Tibial nerve (tissue), 3 donors: ENCODE measurements around the gene NEO1.

ENCODE experiments used
- CTCF ChIP-seq, 5 experiments: fragments of 200-600 bp in 3 of 5; fragments of 450-650 bp in 2 of 5; sonication (generic) in 3 of 5; IDR thresholded peaks; one replicate each; pipeline ENCODE4 v1.5.1; 2016 to 2019; ENCODE audit warnings: antibody characterized with exemption in 5 of 5, mild to moderate bottlenecking in 3 of 5, moderate library complexity in 2 of 5
- POLR2A ChIP-seq, 2 donors: fragments of 450-650 bp; IDR thresholded peaks; one replicate each; pipeline ENCODE4 v1.6.1; 2017; ENCODE audit warnings: antibody characterized with exemption in 2 of 2, mild to moderate bottlenecking in 2 of 2, moderate library complexity in 2 of 2

GRCh38 chr15:73237910-73238309, 185.6 kb downstream of the NEO1 start:
- no peak for TF ChIP-seq CTCF (IDR thresholded peaks at IDR 0.05)
- TF ChIP-seq POLR2A (IDR thresholded peaks at IDR 0.05): no peak
